WTC11 (cell line): ENCODE measurements around the gene SBF2. TPM values are rescaled to one million over a fixed set of nuclear protein-coding genes. Genes with fewer than 3 reads are reported as not detected.

Experiments used
- ATAC-seq: fragments of 200-7000 bp; cut with Tn5 transposase; 2 replicates; pipeline ENCODE4 v1.10.0; 2021; ENCODE audit warnings: mild to moderate bottlenecking, moderate library complexity
- CTCF ChIA-PET: fragments of 300-600 bp; sonication (Branson Sonifier 250); formaldehyde crosslinking; loops from one replicate; lab custom pipeline; 2021; ENCODE audit warnings: antibody characterized with exemption; lab: Charles Lee
- POLR2A ChIA-PET: fragments of 350-600 bp; sonication (Branson Sonifier 250); formaldehyde crosslinking; loops from one replicate; lab custom pipeline; 2021; ENCODE audit warnings: antibody characterized with exemption; lab: Charles Lee
- DNase-seq: peaks from one replicate; pipeline ENCODE4 v3.0.0; 2021; ENCODE audit warnings: low spot score
- H3K27ac Mint-ChIP-seq: 2 replicates; pipeline ENCODE4 v1.8.0; 2021; ENCODE audit warnings: mixed read lengths
- H3K27me3 Mint-ChIP-seq: 2 replicates; pipeline ENCODE4 v1.8.0; 2021; ENCODE audit warnings: low read depth, mild to moderate bottlenecking, moderate library complexity, mixed read lengths
- H3K36me3 Mint-ChIP-seq: 2 replicates; pipeline ENCODE4 v1.8.0; 2021; ENCODE audit warnings: mixed read lengths
- H3K4me1 Mint-ChIP-seq: 2 replicates; pipeline ENCODE4 v1.8.0; 2022; ENCODE audit warnings: mixed read lengths
- H3K4me3 Mint-ChIP-seq: 2 replicates; pipeline ENCODE4 v1.8.0; 2021; ENCODE audit warnings: mild to moderate bottlenecking, moderate library complexity, mixed read lengths
- H3K9me3 Mint-ChIP-seq: 2 replicates; pipeline ENCODE4 v1.8.0; 2021; ENCODE audit warnings: mixed read lengths
- CBFB ChIP-seq: sonication (generic); formaldehyde crosslinking; IDR thresholded peaks from 2 replicates; pipeline ENCODE4 v1.8.1; 2022; ENCODE audit warnings: mild to moderate bottlenecking, low read depth, missing genetic modification reagents
- CREM ChIP-seq: sonication (generic); formaldehyde crosslinking; IDR thresholded peaks from 2 replicates; pipeline ENCODE4 v1.8.1; 2022; ENCODE audit warnings: mild to moderate bottlenecking, missing genetic modification reagents, moderate library complexity
- CTCF ChIP-seq: fragments of 200-600 bp; IDR thresholded peaks from 2 replicates; pipeline ENCODE4 v1.8.0; 2022; ENCODE audit warnings: antibody characterized with exemption
- FOXP1 ChIP-seq: sonication (generic); formaldehyde crosslinking; IDR thresholded peaks from 2 replicates; pipeline ENCODE4 v1.8.0; 2022; ENCODE audit warnings: missing genetic modification reagents, mild to moderate bottlenecking, moderate library complexity, borderline replicate concordance
- FOXP4 ChIP-seq: sonication (generic); formaldehyde crosslinking; IDR thresholded peaks from 2 replicates; pipeline ENCODE4 v1.8.0; 2022; ENCODE audit warnings: mild to moderate bottlenecking, missing genetic modification reagents
- GTF2I ChIP-seq: fragments of 250-450 bp; sonication (Bioruptor Pico); conservative IDR thresholded peaks from 2 replicates; pipeline ENCODE4 v1.4.0; 2021; ENCODE audit warnings: mild to moderate bottlenecking
- MXD4 ChIP-seq: fragments of 250-450 bp; sonication (Bioruptor Pico); IDR thresholded peaks from 2 replicates; pipeline ENCODE4 v1.8.0; 2021; ENCODE audit warnings: mild to moderate bottlenecking, moderate library complexity, borderline replicate concordance
- SP1 ChIP-seq: sonication (generic); formaldehyde crosslinking; conservative IDR thresholded peaks from 2 replicates; pipeline ENCODE4 v1.8.1; 2022; ENCODE audit warnings: missing genetic modification reagents
- TCF7 ChIP-seq: sonication (generic); formaldehyde crosslinking; IDR thresholded peaks from 2 replicates; pipeline ENCODE4 v1.8.0; 2022; ENCODE audit warnings: mild to moderate bottlenecking, low read depth, missing genetic modification reagents, moderate library complexity
- TEAD4 ChIP-seq: sonication (generic); formaldehyde crosslinking; IDR thresholded peaks from 2 replicates; pipeline ENCODE4 v1.8.0; 2022; ENCODE audit warnings: mild to moderate bottlenecking, missing genetic modification reagents
- USF2 ChIP-seq: sonication (generic); formaldehyde crosslinking; IDR thresholded peaks from 2 replicates; pipeline ENCODE4 v1.8.1; 2023; ENCODE audit warnings: mild to moderate bottlenecking, missing genetic modification reagents, moderate library complexity
- ZBTB21 ChIP-seq: sonication (generic); formaldehyde crosslinking; IDR thresholded peaks from 2 replicates; pipeline ENCODE4 v1.8.1; 2023; ENCODE audit warnings: mild to moderate bottlenecking, missing genetic modification reagents, borderline replicate concordance
- ZBTB43 ChIP-seq: sonication (generic); formaldehyde crosslinking; IDR thresholded peaks from 2 replicates; pipeline ENCODE4 v1.8.1; 2023; ENCODE audit warnings: mild to moderate bottlenecking, missing genetic modification reagents
- ZNF416 ChIP-seq: fragments of 250-450 bp; sonication (Bioruptor Pico); IDR thresholded peaks from 2 replicates; pipeline ENCODE4 v1.9.0; 2021; ENCODE audit warnings: mild to moderate bottlenecking, inconsistent platforms
- total RNA-seq: library from RNA; stranded (reverse); gene quantifications from 3 replicates; pipeline ENCODE4 v1.2.3, GENCODE V29; 2021
- TF ChIP-seq, protein P1 (sequence below): sonication (generic); formaldehyde crosslinking; IDR thresholded peaks from 2 replicates; pipeline ENCODE4 v1.8.1; 2023; ENCODE audit warnings: mild to moderate bottlenecking, missing genetic modification reagents, borderline replicate concordance
- TF ChIP-seq, protein P2 (sequence below): fragments of 250-450 bp; sonication (Bioruptor Pico); IDR thresholded peaks from 2 replicates; pipeline ENCODE4 v1.9.0; 2021; ENCODE audit warnings: moderate library complexity, mild to moderate bottlenecking, inconsistent platforms, borderline replicate concordance

Gene SBF2
- total RNA-seq, 1 experiment from 2014 or later = 47.6 TPM

DNA sequence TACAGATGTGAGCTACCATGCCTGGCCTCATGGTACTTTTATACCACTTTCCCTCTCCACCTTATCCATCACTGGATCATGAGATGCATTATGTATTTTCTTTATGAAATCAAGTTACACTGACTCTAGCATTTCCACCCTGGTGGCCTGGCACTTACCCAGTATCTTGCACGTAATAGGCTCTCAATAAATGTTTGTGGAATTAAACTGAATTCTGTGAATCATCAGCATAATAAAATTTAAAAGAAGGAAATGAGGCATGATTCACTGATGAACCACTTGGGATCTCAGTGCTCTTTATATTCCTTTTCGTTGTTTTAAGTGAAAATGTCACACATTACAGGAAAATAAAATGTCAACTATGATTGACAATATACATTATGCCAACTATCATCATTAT lies 35.9 kb upstream of the SBF2 start:
- peaks cover 23% of the 10 kb centered on the region for H3K4me1 Mint-ChIP-seq
- peaks cover 12% of the 10 kb centered on the region for H3K36me3 Mint-ChIP-seq
- ATAC-seq = no peak
- H3K4me3 Mint-ChIP-seq = no peak overlapping the region
- no peak overlapping the region for H3K27ac Mint-ChIP-seq
- peaks cover 3% of the 10 kb centered on the region; the same call in 1 of the 2 replicates for H3K27me3 Mint-ChIP-seq
- TF ChIP-seq CBFB (CRISPR knock-in tag) (no peak), MXD4 (CRISPR knock-in tag) (no peak), CREM (CRISPR knock-in tag) (no peak), FOXP4 (CRISPR knock-in tag) (no peak), ZNF416 (CRISPR knock-in tag) (no peak), USF2 (CRISPR knock-in tag) (no peak), FOXP1 (CRISPR knock-in tag) (no peak)
- TF ChIP-seq, all 79 proteins: peak for 0
- POLR2A ChIA-PET = no interaction called here
- DNase-seq = no peak
- H3K9me3 Mint-ChIP-seq = peaks cover 17% of the 10 kb centered on the region
- CTCF ChIA-PET = no interaction called here

DNA sequence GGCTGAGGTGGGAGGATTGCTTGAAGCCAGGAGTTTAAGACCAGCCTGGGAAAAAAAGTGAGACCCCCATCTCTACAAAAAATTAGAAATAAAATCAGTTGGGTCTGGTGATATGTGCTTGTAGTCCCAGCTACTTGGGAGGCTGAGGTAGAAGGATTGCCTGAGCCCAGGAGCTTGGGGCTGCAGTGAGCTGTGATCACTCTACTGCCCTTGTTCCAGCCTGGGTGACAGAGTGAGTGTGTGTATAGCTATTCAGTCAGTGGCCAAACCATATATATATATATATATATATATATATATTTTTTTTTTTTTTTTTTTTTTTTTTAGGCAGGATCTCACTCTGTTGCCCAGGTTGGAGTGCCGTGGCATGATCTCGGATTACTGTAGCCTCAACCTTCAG lies 35.3 kb upstream of the SBF2 start:
- CTCF ChIA-PET = interaction anchor here (0.9 kb wide), 2 partner anchors 25 to 37 kb away, joined by 3 read pairs; no protein-coding TSS in a partner anchor
- no peak for TF ChIP-seq GTF2I (CRISPR knock-in tag)
- TF ChIP-seq CTCF = no peak
- TF ChIP-seq, protein P1, sequence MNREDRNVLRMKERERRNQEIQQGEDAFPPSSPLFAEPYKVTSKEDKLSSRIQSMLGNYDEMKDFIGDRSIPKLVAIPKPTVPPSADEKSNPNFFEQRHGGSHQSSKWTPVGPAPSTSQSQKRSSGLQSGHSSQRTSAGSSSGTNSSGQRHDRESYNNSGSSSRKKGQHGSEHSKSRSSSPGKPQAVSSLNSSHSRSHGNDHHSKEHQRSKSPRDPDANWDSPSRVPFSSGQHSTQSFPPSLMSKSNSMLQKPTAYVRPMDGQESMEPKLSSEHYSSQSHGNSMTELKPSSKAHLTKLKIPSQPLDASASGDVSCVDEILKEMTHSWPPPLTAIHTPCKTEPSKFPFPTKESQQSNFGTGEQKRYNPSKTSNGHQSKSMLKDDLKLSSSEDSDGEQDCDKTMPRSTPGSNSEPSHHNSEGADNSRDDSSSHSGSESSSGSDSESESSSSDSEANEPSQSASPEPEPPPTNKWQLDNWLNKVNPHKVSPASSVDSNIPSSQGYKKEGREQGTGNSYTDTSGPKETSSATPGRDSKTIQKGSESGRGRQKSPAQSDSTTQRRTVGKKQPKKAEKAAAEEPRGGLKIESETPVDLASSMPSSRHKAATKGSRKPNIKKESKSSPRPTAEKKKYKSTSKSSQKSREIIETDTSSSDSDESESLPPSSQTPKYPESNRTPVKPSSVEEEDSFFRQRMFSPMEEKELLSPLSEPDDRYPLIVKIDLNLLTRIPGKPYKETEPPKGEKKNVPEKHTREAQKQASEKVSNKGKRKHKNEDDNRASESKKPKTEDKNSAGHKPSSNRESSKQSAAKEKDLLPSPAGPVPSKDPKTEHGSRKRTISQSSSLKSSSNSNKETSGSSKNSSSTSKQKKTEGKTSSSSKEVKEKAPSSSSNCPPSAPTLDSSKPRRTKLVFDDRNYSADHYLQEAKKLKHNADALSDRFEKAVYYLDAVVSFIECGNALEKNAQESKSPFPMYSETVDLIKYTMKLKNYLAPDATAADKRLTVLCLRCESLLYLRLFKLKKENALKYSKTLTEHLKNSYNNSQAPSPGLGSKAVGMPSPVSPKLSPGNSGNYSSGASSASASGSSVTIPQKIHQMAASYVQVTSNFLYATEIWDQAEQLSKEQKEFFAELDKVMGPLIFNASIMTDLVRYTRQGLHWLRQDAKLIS (CRISPR knock-in tag) = no peak
- no peak for TF ChIP-seq ZBTB43 (CRISPR knock-in tag)
- no peak for TF ChIP-seq TEAD4 (CRISPR knock-in tag)
- TF ChIP-seq, protein P2, sequence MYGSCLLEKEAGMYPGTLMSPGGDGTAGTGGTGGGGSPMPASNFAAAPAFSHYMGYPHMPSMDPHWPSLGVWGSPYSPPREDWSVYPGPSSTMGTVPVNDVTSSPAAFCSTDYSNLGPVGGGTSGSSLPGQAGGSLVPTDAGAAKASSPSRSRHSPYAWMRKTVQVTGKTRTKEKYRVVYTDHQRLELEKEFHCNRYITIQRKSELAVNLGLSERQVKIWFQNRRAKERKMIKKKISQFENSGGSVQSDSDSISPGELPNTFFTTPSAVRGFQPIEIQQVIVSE = no peak
- no peak for TF ChIP-seq ZBTB21
- TF ChIP-seq TCF7 (CRISPR knock-in tag) = no peak
- no peak for TF ChIP-seq SP1 (CRISPR knock-in tag)
- POLR2A ChIA-PET = no interaction called here
- Mint-ChIP-seq H3K36me3 (peaks cover 12% of the 10 kb centered on the region), H3K27ac (no peak overlapping the region), H3K9me3 (peaks cover 17% of the 10 kb centered on the region), H3K4me3 (no peak overlapping the region), H3K4me1 (peaks cover 25% of the 10 kb centered on the region), H3K27me3 (peaks cover 3% of the 10 kb centered on the region; the same call in 1 of the 2 replicates)
- DNase-seq = no peak
- ATAC-seq = no peak
